Nephron (organoid): ENCODE data around the gene YWHAH.
A peak's percentile ranks its signal among the peaks of the same experiment; 100 is the strongest.

Experiments used
- H3K27ac Mint-ChIP-seq, 3 experiments: 2 replicates each; pipeline ENCODE4 v1.8.0; 2020; ENCODE audit warnings: mixed read lengths in 3 of 3, mild to moderate bottlenecking in 2 of 3, moderate library complexity in 1 of 3
- H3K27me3 Mint-ChIP-seq: 2 replicates; pipeline ENCODE4 v1.8.0; 2021; ENCODE audit warnings: low read depth, mild to moderate bottlenecking, moderate library complexity, mixed read lengths
- H3K36me3 Mint-ChIP-seq: 2 replicates; pipeline ENCODE4 v1.8.0; 2020; ENCODE audit warnings: low read depth, mixed read lengths
- H3K4me1 Mint-ChIP-seq: 2 replicates; pipeline ENCODE4 v1.8.0; 2020; ENCODE audit warnings: mixed read lengths
- H3K4me3 Mint-ChIP-seq, 3 experiments: 2 replicates each; pipeline ENCODE4 v1.8.0; 2020; ENCODE audit warnings: mild to moderate bottlenecking in 3 of 3, mixed read lengths in 3 of 3, moderate library complexity in 2 of 3
- H3K9me3 Mint-ChIP-seq: 2 replicates; pipeline ENCODE4 v1.8.0; 2020; ENCODE audit warnings: mixed read lengths
- CTCF ChIP-seq, 3 experiments: fragments of 200-600 bp; sonication (generic); IDR thresholded peaks; one replicate each; pipeline ENCODE4 v1.5.0; 2021; ENCODE audit warnings: antibody characterized with exemption in 3 of 3; ENCODE audit not compliant: unreplicated experiment in 3 of 3

Gene YWHAH

DNA sequence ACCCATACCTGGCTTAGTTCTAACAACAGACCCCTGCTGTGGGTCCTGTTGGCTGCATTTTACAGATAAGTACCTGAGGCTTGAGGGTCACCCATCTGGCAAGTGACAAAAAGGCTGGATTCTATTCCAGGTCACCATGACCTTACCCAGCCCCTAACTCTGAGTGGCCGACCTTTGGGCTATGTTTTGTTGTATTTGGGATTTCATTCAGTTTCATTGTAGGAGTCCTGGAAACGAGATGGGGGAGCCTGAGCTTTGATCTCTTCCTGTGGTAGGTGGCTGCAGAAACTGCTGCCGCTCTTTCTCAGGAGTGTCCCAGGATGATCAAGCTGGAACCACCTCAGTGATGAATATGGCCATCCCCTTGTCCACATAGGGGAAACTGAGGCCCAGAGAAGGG is 24.6 kb upstream of the YWHAH start:
- no peak for TF ChIP-seq CTCF (IDR thresholded peaks at IDR 0.05; ENCODE audit: unreplicated experiment in 3 of 3)
- H3K27ac Mint-ChIP-seq: no peak overlapping the region
- H3K4me1 Mint-ChIP-seq: peaks cover 22% of the 10 kb centered on the region
- no peak overlapping the region for H3K4me3 Mint-ChIP-seq
- H3K36me3 Mint-ChIP-seq: no peaks in the 10 kb centered on the region
- peaks cover 4% of the 10 kb centered on the region for H3K27me3 Mint-ChIP-seq
- no peaks in the 10 kb centered on the region for H3K9me3 Mint-ChIP-seq

DNA sequence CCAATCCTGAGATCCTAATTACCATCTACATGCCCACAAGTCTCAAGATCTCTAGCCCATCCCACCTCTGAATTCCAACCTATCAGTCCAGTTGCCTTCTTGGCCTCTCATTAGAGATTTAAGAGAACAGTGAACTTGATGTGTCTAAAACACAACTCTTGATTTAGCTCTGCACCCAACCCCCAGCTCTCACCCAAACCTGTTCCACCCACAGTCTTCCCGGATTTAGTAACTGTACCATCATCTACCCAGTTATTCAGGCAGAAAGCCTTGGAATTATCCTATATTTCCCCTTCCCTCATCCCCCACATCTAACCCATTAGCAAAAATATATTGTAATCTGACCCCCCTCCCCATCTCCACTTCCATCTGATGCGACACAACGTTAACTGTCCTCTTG is 24.0 kb upstream of the YWHAH start:
- Mint-ChIP-seq H3K36me3 (no peaks in the 10 kb centered on the region), H3K4me3 (no peak overlapping the region), H3K27me3 (peaks cover 4% of the 10 kb centered on the region), H3K4me1 (peaks cover 22% of the 10 kb centered on the region), H3K27ac (no peak overlapping the region), H3K9me3 (no peaks in the 10 kb centered on the region)
- TF ChIP-seq CTCF (IDR thresholded peaks at IDR 0.05; ENCODE audit: unreplicated experiment in 3 of 3): no peak

- Mint-ChIP-seq H3K27ac (no peak overlapping the region), H3K9me3 (no peaks in the 10 kb centered on the region), H3K4me3 (no peak overlapping the region), H3K36me3 (no peaks in the 10 kb centered on the region), H3K27me3 (peaks cover 4% of the 10 kb centered on the region), H3K4me1 (peaks cover 22% of the 10 kb centered on the region)
- TF ChIP-seq CTCF (IDR thresholded peaks at IDR 0.05; ENCODE audit: unreplicated experiment in 3 of 3): no peak
Observed at GRCh38 chr22:31921106-31921505, 23.2 kb upstream of the YWHAH start.

GRCh38 chr22:31922534-31922933 is 21.8 kb upstream of the YWHAH start:
- Mint-ChIP-seq H3K36me3 (no peaks in the 10 kb centered on the region), H3K4me3 (no peak overlapping the region), H3K27me3 (peaks cover 4% of the 10 kb centered on the region), H3K27ac (no peak overlapping the region), H3K9me3 (no peaks in the 10 kb centered on the region), H3K4me1 (peaks cover 14% of the 10 kb centered on the region)
- no peak for TF ChIP-seq CTCF (IDR thresholded peaks at IDR 0.05; ENCODE audit: unreplicated experiment in 3 of 3)

GRCh38 chr22:31923136-31923535 is 21.2 kb upstream of the YWHAH start:
- no peak for TF ChIP-seq CTCF (IDR thresholded peaks at IDR 0.05; ENCODE audit: unreplicated experiment in 3 of 3)
- Mint-ChIP-seq H3K9me3 (no peaks in the 10 kb centered on the region), H3K27me3 (peaks cover 4% of the 10 kb centered on the region), H3K4me1 (peaks cover 12% of the 10 kb centered on the region), H3K4me3 (no peak overlapping the region), H3K27ac (peak overlapping the region in 1 of 3 experiments; percentile 49), H3K36me3 (no peaks in the 10 kb centered on the region)

DNA sequence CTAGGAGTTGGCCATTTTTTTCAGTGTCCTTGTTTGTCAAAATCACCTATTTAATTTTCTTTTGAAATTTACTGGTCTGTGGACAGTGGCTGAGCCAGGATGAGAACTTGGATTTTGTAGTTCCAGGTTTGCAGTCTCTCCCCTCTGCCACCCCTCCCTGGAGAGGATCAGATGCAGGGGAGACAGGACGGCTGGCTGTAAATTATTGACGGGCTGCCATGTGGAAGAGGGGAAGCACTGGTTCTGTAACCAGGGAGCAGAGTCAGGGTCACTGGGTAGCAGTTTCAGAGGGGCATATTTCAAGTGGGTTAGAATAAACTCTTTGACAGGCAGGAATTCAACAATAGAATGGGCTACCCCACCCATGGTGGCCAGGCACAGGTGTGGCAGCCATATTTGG is 20.6 kb upstream of the YWHAH start:
- peak overlapping the region in 1 of 3 experiments; percentile 49 for H3K27ac Mint-ChIP-seq
- H3K4me3 Mint-ChIP-seq: no peak overlapping the region
- H3K27me3 Mint-ChIP-seq: peaks cover 4% of the 10 kb centered on the region
- H3K9me3 Mint-ChIP-seq: no peaks in the 10 kb centered on the region
- peaks cover 12% of the 10 kb centered on the region for H3K4me1 Mint-ChIP-seq
- TF ChIP-seq CTCF (IDR thresholded peaks at IDR 0.05; ENCODE audit: unreplicated experiment in 3 of 3): no peak
- H3K36me3 Mint-ChIP-seq: no peaks in the 10 kb centered on the region
